Stimulated activated effector memory CD8-positive, alpha-beta T cell treated with anti-CD3 and anti-CD28 coated beads, Interleukin-12 subunit alpha, Interleukin-12 subunit beta, amount 100 ng/mL, for 72 hours (primary cell): ENCODE data around the gene ACKR3.

Experiments
- ATAC-seq: fragments of 150-1000 bp; cut with Tn5 transposase; 2 replicates; pipeline ENCODE4 v1.10.0; 2021
- DNase-seq, 2 donors: peaks; one replicate each; pipeline ENCODE4 v3.0.0; 2021 to 2022; ENCODE audit warnings: low spot score in 2 of 2
- H3K27ac Mint-ChIP-seq: one replicate; pipeline ENCODE4 v1.8.0; 2022; ENCODE audit warnings: mild to moderate bottlenecking, mixed read lengths
- H3K36me3 Mint-ChIP-seq: one replicate; pipeline ENCODE4 v1.8.0; 2022; ENCODE audit warnings: mild to moderate bottlenecking, mixed read lengths
- H3K4me1 Mint-ChIP-seq: one replicate; pipeline ENCODE4 v1.8.0; 2022; ENCODE audit warnings: mixed read lengths
- H3K4me3 Mint-ChIP-seq: one replicate; pipeline ENCODE4 v1.8.0; 2022; ENCODE audit warnings: mild to moderate bottlenecking, mixed read lengths
- H3K9me3 Mint-ChIP-seq: one replicate; pipeline ENCODE4 v1.8.0; 2022; ENCODE audit warnings: mixed read lengths

Gene ACKR3

GRCh38 chr2:236602678-236603077 lies 33.1 kb downstream of the ACKR3 start:
- H3K27ac Mint-ChIP-seq: no peak overlapping the region
- ATAC-seq: no peak
- no peaks in the 10 kb centered on the region for H3K36me3 Mint-ChIP-seq
- H3K4me1 Mint-ChIP-seq: peaks cover 26% of the 10 kb centered on the region
- no peaks in the 10 kb centered on the region for H3K9me3 Mint-ChIP-seq
- H3K4me3 Mint-ChIP-seq: no peak overlapping the region
- DNase-seq: no peak

DNA sequence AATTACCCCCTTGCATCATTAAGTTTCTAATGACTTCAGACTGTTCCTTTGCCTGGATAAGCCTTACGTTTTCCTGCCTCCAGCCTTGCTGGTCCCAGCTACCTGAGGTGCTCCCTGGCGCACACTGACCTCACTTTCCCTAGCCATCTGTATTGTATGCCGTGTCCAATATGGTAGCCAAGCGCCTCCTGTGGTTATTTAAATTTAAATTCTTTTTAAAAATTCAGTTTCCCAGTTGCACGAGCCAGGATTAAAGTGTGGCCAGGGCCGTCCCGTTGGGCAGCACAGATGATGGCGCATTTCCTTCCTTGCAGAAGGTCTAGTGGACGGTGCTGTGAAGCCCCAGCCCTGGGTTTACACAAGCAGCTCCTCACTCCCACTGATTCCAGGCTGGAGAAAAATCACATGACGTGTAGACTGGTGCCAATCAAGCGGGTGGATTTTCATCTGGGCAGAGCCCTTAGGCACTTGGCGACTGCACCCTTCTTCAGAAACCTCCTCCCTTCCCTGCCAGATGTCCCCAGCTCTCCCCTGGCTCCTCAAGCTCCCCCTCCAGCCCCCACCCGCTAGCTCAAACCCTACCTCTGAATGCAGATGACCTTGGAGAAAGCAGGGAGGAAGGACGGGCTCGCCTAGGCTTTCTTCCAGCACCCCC lies 33.9 kb downstream of the ACKR3 start:
- no peak for ATAC-seq
- H3K36me3 Mint-ChIP-seq: no peaks in the 10 kb centered on the region

GRCh38 chr2:236604575-236605344 lies 35.1 kb downstream of the ACKR3 start:
- Mint-ChIP-seq H3K27ac (no peak overlapping the region), H3K36me3 (no peaks in the 10 kb centered on the region), H3K4me1 (peaks cover 28% of the 10 kb centered on the region), H3K4me3 (no peak overlapping the region), H3K9me3 (no peaks in the 10 kb centered on the region)
- ATAC-seq (no peak), DNase-seq (no peak)

More for the DNA sequence above, 33.9 kb downstream of the ACKR3 start:
- Mint-ChIP-seq H3K4me1 (peaks cover 28% of the 10 kb centered on the region), H3K27ac (no peak overlapping the region), H3K4me3 (no peak overlapping the region), H3K9me3 (no peaks in the 10 kb centered on the region)
- DNase-seq: no peak

GRCh38 chr2:236605345-236605734 lies 35.7 kb downstream of the ACKR3 start:
- DNase-seq (no peak), ATAC-seq (no peak)
- H3K27ac Mint-ChIP-seq: no peak overlapping the region
- H3K9me3 Mint-ChIP-seq: no peaks in the 10 kb centered on the region
- peaks cover 28% of the 10 kb centered on the region for H3K4me1 Mint-ChIP-seq
- H3K36me3 Mint-ChIP-seq: no peaks in the 10 kb centered on the region
- H3K4me3 Mint-ChIP-seq: no peak overlapping the region

GRCh38 chr2:236606023-236606422 lies 36.4 kb downstream of the ACKR3 start:
- H3K27ac Mint-ChIP-seq: no peak overlapping the region
- no peaks in the 10 kb centered on the region for H3K9me3 Mint-ChIP-seq

GRCh38 chr2:236607471-236608187 lies 38.0 kb downstream of the ACKR3 start:
- Mint-ChIP-seq H3K9me3 (no peaks in the 10 kb centered on the region), H3K27ac (no peak overlapping the region), H3K4me3 (no peak overlapping the region), H3K36me3 (no peaks in the 10 kb centered on the region), H3K4me1 (peaks cover 28% of the 10 kb centered on the region)
- ATAC-seq: peak; percentile 50
- no peak for DNase-seq

More at GRCh38 chr2:236606023-236606422, 36.4 kb downstream of the ACKR3 start:
- Mint-ChIP-seq H3K4me1 (peaks cover 28% of the 10 kb centered on the region), H3K36me3 (no peaks in the 10 kb centered on the region), H3K4me3 (no peak overlapping the region)
- ATAC-seq: no peak
- DNase-seq: no peak

DNA sequence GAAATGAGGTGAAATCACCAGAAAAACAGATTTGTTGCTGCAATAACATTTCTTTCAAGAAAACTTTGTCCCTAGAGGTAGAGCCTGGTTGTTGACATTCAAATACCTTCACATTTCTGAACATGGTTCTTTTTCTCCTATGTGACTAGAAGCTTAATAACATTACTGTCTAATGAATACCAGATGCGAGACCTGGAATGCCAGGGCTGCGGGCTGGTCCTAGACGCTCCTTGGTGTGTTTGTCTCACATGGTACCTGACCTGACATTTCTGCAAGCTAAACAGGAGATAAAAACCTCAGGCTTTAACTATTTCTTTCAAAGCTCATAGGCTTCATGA lies 38.5 kb downstream of the ACKR3 start:
- no peak for DNase-seq
- no peaks in the 10 kb centered on the region for H3K9me3 Mint-ChIP-seq
- ATAC-seq: no peak
- H3K27ac Mint-ChIP-seq: no peak overlapping the region
- peaks cover 28% of the 10 kb centered on the region for H3K4me1 Mint-ChIP-seq
- no peaks in the 10 kb centered on the region for H3K36me3 Mint-ChIP-seq
- H3K4me3 Mint-ChIP-seq: no peak overlapping the region

GRCh38 chr2:236608710-236609109 lies 39.1 kb downstream of the ACKR3 start:
- Mint-ChIP-seq H3K9me3 (no peaks in the 10 kb centered on the region), H3K27ac (no peak overlapping the region), H3K4me1 (peaks cover 28% of the 10 kb centered on the region), H3K4me3 (no peak overlapping the region), H3K36me3 (no peaks in the 10 kb centered on the region)
- no peak for DNase-seq
- ATAC-seq: no peak

DNA sequence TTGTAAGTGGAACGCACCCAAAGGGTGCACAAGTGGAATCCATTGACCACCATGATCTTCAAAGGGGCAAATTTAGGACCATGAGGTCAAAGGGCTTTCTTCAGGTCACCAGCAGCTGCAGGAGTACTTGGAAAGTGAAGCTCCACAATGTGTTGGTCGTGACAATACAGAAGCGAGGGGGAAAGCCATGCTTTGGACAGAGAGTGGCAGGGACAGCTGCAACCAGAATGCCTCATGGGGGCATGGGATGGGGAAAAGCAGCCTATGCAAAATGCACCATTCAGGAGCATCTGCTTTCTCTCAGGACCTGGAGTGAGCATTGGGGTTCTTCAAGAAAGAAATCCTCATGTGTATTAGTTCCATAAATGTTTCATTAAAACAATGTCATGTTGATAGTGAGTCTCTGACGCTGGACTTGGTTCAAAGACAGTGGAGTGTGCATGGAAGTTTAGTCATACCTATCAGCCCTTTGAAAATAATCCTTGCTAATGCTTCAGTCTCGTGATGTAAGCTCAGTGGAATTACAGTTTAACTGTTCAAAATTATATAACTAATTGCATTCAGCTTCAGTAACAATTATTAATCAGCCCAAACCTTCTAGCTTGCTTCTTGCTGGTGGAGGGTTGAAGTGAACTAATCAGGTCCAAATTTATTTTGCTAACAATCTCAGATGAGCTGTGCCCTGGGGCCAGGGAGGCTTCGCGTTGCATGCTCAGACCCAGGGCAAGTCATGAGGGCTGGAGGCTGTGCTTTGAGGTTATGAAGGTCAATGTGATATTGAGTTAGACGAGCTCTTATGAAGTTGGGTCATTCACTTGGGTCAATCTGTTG lies 41.6 kb downstream of the ACKR3 start:
- ATAC-seq (no peak), DNase-seq (no peak)
- H3K4me1 Mint-ChIP-seq: peaks cover 17% of the 10 kb centered on the region
- no peak overlapping the region for H3K27ac Mint-ChIP-seq
- no peaks in the 10 kb centered on the region for H3K9me3 Mint-ChIP-seq
- H3K36me3 Mint-ChIP-seq: no peaks in the 10 kb centered on the region
- H3K4me3 Mint-ChIP-seq: no peak overlapping the region

- Mint-ChIP-seq H3K4me3 (no peak overlapping the region), H3K9me3 (no peaks in the 10 kb centered on the region), H3K36me3 (no peaks in the 10 kb centered on the region), H3K27ac (no peak overlapping the region), H3K4me1 (peaks cover 2% of the 10 kb centered on the region)
- ATAC-seq (no peak), DNase-seq (no peak)
These were observed 43.1 kb downstream of the ACKR3 start for GRCh38 chr2:236612737-236613136.

- Mint-ChIP-seq H3K4me1 (no peaks in the 10 kb centered on the region), H3K9me3 (no peaks in the 10 kb centered on the region)
- ATAC-seq: no peak
These were observed 44.0 kb downstream of the ACKR3 start for GRCh38 chr2:236613612-236614011.

GRCh38 chr2:236614551-236614950 lies 44.9 kb downstream of the ACKR3 start:
- no peaks in the 10 kb centered on the region for H3K36me3 Mint-ChIP-seq
- no peak overlapping the region for H3K27ac Mint-ChIP-seq
- no peaks in the 10 kb centered on the region for H3K4me1 Mint-ChIP-seq
- no peak for ATAC-seq
- no peak overlapping the region for H3K4me3 Mint-ChIP-seq
- H3K9me3 Mint-ChIP-seq: no peaks in the 10 kb centered on the region
- no peak for DNase-seq

More at GRCh38 chr2:236613612-236614011, 44.0 kb downstream of the ACKR3 start:
- H3K4me3 Mint-ChIP-seq: no peak overlapping the region
- no peaks in the 10 kb centered on the region for H3K36me3 Mint-ChIP-seq
- DNase-seq: no peak
- H3K27ac Mint-ChIP-seq: no peak overlapping the region

DNA sequence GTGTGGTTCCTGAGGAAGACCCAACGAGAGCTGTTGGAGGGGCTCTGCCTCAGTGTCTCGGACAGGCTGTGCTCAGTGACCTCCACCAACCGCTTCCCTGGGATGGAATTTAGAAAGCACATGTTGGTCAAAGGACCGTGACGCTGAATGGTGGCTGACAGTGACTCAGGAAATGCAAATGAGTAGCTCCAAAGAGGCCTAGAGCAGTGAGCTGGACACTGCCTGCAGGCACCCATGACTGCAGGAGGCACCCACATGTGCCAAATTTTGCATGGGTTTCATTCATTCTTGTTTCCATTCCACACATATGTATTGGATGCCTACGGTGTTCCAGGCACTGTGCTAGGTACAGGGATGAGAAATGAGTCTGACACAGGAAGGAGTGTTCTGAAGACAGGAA lies 46.4 kb downstream of the ACKR3 start:
- no peaks in the 10 kb centered on the region for H3K36me3 Mint-ChIP-seq
- no peak for ATAC-seq

DNA sequence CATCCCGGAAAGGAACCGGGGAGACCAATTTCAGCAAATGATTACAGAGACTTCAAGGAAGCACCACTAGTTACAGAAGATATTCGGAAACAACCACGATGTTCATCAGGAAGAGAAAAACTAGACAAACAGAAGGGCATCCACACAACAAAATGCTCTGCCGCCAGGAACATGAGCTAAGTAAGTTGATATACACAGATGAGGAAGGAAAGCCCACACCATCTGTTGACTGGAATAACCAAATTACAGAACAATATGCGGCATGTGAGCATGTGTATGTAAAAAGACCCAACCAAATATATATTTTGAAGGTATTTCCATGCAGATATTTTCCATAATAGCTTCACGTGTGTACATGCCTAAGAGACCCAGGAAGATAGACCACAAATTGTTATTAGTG lies 47.0 kb downstream of the ACKR3 start:
- H3K27ac Mint-ChIP-seq: no peak overlapping the region
- no peaks in the 10 kb centered on the region for H3K9me3 Mint-ChIP-seq
- no peaks in the 10 kb centered on the region for H3K36me3 Mint-ChIP-seq
- ATAC-seq: no peak
- no peak overlapping the region for H3K4me3 Mint-ChIP-seq
- no peak for DNase-seq
- peaks cover 7% of the 10 kb centered on the region for H3K4me1 Mint-ChIP-seq

More for the DNA sequence above, 46.4 kb downstream of the ACKR3 start:
- Mint-ChIP-seq H3K27ac (no peak overlapping the region), H3K4me3 (no peak overlapping the region), H3K4me1 (peaks cover 7% of the 10 kb centered on the region), H3K9me3 (no peaks in the 10 kb centered on the region)
- no peak for DNase-seq

DNA sequence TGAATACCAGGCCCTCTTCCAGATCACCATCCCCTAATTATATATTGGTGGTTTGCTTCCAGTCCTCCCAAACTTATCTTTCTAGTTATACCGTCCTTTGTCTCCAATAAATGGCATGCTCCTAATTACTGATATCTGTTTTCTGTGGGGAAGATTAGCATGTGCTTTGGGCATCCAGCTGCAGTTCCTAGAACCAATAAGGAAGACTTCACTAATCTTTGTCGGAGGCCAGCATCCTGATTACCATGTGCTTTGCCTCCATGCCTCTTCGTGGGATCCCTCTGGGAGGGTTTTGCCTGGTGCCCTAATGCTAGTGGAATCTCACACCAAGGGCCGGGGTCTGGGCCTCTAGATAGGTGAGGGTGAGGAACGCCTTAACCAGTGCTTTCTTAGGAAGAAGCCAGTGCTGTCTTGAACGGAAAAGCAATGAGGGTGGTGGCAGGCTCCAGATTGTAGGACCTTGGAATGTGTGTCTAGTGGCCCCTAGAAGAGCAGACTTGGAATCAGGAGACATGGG lies 47.7 kb downstream of the ACKR3 start:
- ATAC-seq: no peak
- H3K4me1 Mint-ChIP-seq: peaks cover 7% of the 10 kb centered on the region

More for the DNA sequence above, 47.7 kb downstream of the ACKR3 start:
- DNase-seq: no peak
- Mint-ChIP-seq H3K9me3 (no peaks in the 10 kb centered on the region), H3K4me3 (no peak overlapping the region), H3K27ac (no peak overlapping the region), H3K36me3 (no peaks in the 10 kb centered on the region)
